Fibroblast of lung (primary cell): ENCODE measurements around the gene TSPYL4. TPM values are rescaled to one million over a fixed set of nuclear protein-coding genes. Genes with fewer than 3 reads are reported as not detected.

Experiments used
- DNase-seq, 2 donors: peaks; one replicate each; pipeline versions ENCODE4 v3.0.0 to v3.0.0-alpha.2; 2010; ENCODE audit warnings: low read depth in 2 of 2
- H2AFZ ChIP-seq: 2 replicates; pipeline ENCODE4 v1.5.1; 2012; ENCODE audit warnings: low read length, control low read depth, inconsistent platforms
- H3K27ac ChIP-seq: 2 replicates; pipeline ENCODE4 v1.5.1; 2011; ENCODE audit warnings: low read length, control low read depth; ENCODE audit not compliant: insufficient read depth
- H3K27me3 ChIP-seq: 2 replicates; pipeline ENCODE4 v1.5.1; 2011; ENCODE audit warnings: mild to moderate bottlenecking, low read length; ENCODE audit not compliant: control insufficient read depth, insufficient read depth
- H3K36me3 ChIP-seq: 2 replicates; pipeline ENCODE4 v1.5.1; 2011; ENCODE audit warnings: low read length; ENCODE audit not compliant: control insufficient read depth, insufficient read depth
- H3K4me1 ChIP-seq: 2 replicates; pipeline ENCODE4 v1.5.1; 2011; ENCODE audit warnings: low read length; ENCODE audit not compliant: control insufficient read depth, insufficient read depth; ENCODE audit errors: extremely low read depth
- H3K4me2 ChIP-seq: 2 replicates; pipeline ENCODE4 v1.5.1; 2011; ENCODE audit warnings: low read length, control low read depth; ENCODE audit not compliant: insufficient read depth; ENCODE audit errors: extremely low read depth
- H3K4me3 ChIP-seq, 4 experiments: fragments of 200-600 bp in 1 of 4; sonication (generic) in 1 of 4; replicated peaks in 1 of 4; 2 replicates each; pipeline ENCODE4 v1.5.1; 2011 to 2016; ENCODE audit warnings: low read length in 4 of 4, low read depth in 3 of 4, mild to moderate bottlenecking in 3 of 4, control low read depth in 2 of 4, inconsistent platforms in 1 of 4, mixed read lengths in 1 of 4; ENCODE audit not compliant: insufficient read depth in 1 of 4; ENCODE audit errors: control extremely low read depth in 1 of 4
- H3K79me2 ChIP-seq: 2 replicates; pipeline ENCODE4 v1.5.1; 2012; ENCODE audit warnings: mild to moderate bottlenecking, low read length, inconsistent platforms; ENCODE audit not compliant: control insufficient read depth, insufficient read depth
- H3K9ac ChIP-seq: 2 replicates; pipeline ENCODE4 v1.5.1; 2011; ENCODE audit warnings: mild to moderate bottlenecking, low read length, control low read depth; ENCODE audit not compliant: insufficient read depth
- H3K9me3 ChIP-seq: 2 replicates; pipeline ENCODE4 v1.5.1; 2012; ENCODE audit warnings: low read depth, low read length; ENCODE audit not compliant: control insufficient read depth, insufficient read depth
- H4K20me1 ChIP-seq: 2 replicates; pipeline ENCODE4 v1.5.1; 2011; ENCODE audit warnings: low read length; ENCODE audit not compliant: control insufficient read depth, insufficient read depth; ENCODE audit errors: extremely low read depth
- CTCF ChIP-seq, 2 donors: IDR thresholded peaks in 1 of 2; conservative IDR thresholded peaks in 1 of 2; 1 replicate in 1 of 2; 2 replicates in 1 of 2; pipeline ENCODE4 v1.5.1; 2011 to 2012; ENCODE audit warnings: low read length in 2 of 2, control low read depth in 1 of 2, inconsistent platforms in 1 of 2, low read depth in 1 of 2, mild to moderate bottlenecking in 1 of 2
- EZH2 ChIP-seq: IDR thresholded peaks from 2 replicates; pipeline ENCODE4 v1.5.1; 2012; ENCODE audit warnings: low read length, control low read depth, mild to moderate bottlenecking; ENCODE audit errors: missing control alignments
- polyA plus RNA-seq, 2 donors: library from polyadenylated mRNA; depleted of rRNA in 1 of 2; stranded (reverse) in 1 of 2; unstranded in 1 of 2; fragments of >200 nt; gene quantifications; 2 replicates each; pipeline ENCODE4 v1.2.1, GENCODE V29; 2011 to 2012; ENCODE audit warnings: missing spikeins in 1 of 2
- total RNA-seq: library from RNA; depleted of rRNA; stranded (reverse); fragments of >200 nt; gene quantifications from 2 replicates; pipeline ENCODE4 v1.2.1, GENCODE V29; 2014

The TSPYL4 gene
- total and polyA plus RNA-seq, 2 donors (not counting 1 experiment from before 2014, with no cell fraction given) = 5.3 to 25.0 TPM

- H2AFZ ChIP-seq = no peak overlapping the region
- no peak overlapping the region for H3K9ac ChIP-seq
- H3K4me3 ChIP-seq = no peak overlapping the region
- no peaks in the 10 kb centered on the region for H3K9me3 ChIP-seq
- TF ChIP-seq EZH2 (no peak), CTCF (conservative IDR thresholded peaks at IDR 0.05 in 1 of 2, IDR thresholded peaks at IDR 0.05 in 1 of 2; ENCODE audit: low read depth in 1 of 2, low read length in 2 of 2) (no peak)
- H3K27ac ChIP-seq = no peak overlapping the region
- no peaks in the 10 kb centered on the region for H3K36me3 ChIP-seq
- DNase-seq = no peak
- no peaks in the 10 kb centered on the region for H3K4me1 ChIP-seq
- no peaks in the 10 kb centered on the region for H4K20me1 ChIP-seq
- H3K4me2 ChIP-seq = no peak overlapping the region
- H3K27me3 ChIP-seq = no peaks in the 10 kb centered on the region
- no peaks in the 10 kb centered on the region for H3K79me2 ChIP-seq
Observed at GRCh38 chr6:116298973-116299372, 45.1 kb upstream of the TSPYL4 start.

DNA sequence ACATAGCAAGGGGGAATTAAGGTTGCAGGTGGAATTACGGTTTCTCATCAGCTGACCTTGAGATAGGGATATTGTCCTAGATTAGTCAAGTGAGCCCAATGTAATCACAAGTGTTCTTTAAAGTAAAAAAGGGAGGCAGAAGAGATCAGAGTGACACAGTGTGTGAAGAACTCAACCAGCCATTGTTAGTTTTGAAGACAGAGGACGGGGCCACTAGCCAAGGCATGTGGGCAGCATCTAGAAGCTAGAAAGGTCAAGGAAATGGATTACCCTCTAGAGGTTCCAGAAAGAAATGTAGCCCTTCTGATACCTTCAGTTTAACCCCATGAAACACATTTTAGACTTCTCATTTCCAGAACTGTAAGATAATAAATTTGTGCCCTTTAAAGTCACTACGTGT is 44.4 kb upstream of the TSPYL4 start:
- TF ChIP-seq EZH2 (no peak), CTCF (conservative IDR thresholded peaks at IDR 0.05 in 1 of 2, IDR thresholded peaks at IDR 0.05 in 1 of 2; ENCODE audit: low read depth in 1 of 2, low read length in 2 of 2) (no peak)
- Histone ChIP-seq H3K27ac (no peak overlapping the region), H3K4me1 (no peaks in the 10 kb centered on the region), H3K36me3 (no peaks in the 10 kb centered on the region), H4K20me1 (no peaks in the 10 kb centered on the region), H3K27me3 (no peaks in the 10 kb centered on the region), H3K79me2 (no peaks in the 10 kb centered on the region), H3K9me3 (no peaks in the 10 kb centered on the region), H2AFZ (no peak overlapping the region), H3K9ac (no peak overlapping the region), H3K4me3 (no peak overlapping the region), H3K4me2 (no peak overlapping the region)
- no peak for DNase-seq

- TF ChIP-seq CTCF (conservative IDR thresholded peaks at IDR 0.05 in 1 of 2, IDR thresholded peaks at IDR 0.05 in 1 of 2; ENCODE audit: low read depth in 1 of 2, low read length in 2 of 2) = no peak
- no peak for TF ChIP-seq EZH2
- H3K27ac ChIP-seq = no peak overlapping the region
- no peaks in the 10 kb centered on the region for H3K9me3 ChIP-seq
- H3K4me2 ChIP-seq = no peak overlapping the region
- DNase-seq = no peak
- H3K27me3 ChIP-seq = no peaks in the 10 kb centered on the region
- no peaks in the 10 kb centered on the region for H3K36me3 ChIP-seq
- no peak overlapping the region for H2AFZ ChIP-seq
- no peaks in the 10 kb centered on the region for H3K79me2 ChIP-seq
- H3K9ac ChIP-seq = no peak overlapping the region
- peaks cover 2% of the 10 kb centered on the region for H3K4me1 ChIP-seq
- no peak overlapping the region for H3K4me3 ChIP-seq
- H4K20me1 ChIP-seq = no peaks in the 10 kb centered on the region
Observed at GRCh38 chr6:116292553-116292952, 38.7 kb upstream of the TSPYL4 start.
